Pancreas (tissue), 10 donors: ENCODE measurements around the gene ZFP36L2. TPM values are rescaled to one million over a fixed set of nuclear protein-coding genes. Genes with fewer than 3 reads are reported as not detected.

Experiments used
- ATAC-seq, 4 donors: fragments of 200-7000 bp; cut with Tn5 transposase; one replicate each; pipeline versions ENCODE4 v1.8.0 to v1.9.1; 2020; ENCODE audit warnings: mild to moderate bottlenecking in 4 of 4, moderate library complexity in 4 of 4
- DNase-seq, 6 donors: peaks; one replicate each; pipeline ENCODE4 v3.0.0-alpha.2; 2020
- FAIRE-seq: peaks from 2 replicates; lab custom pipeline; 2012; peaks lifted over from hg19 to GRCh38; lab: Jason Lieb, UNC
- H3K27ac ChIP-seq, 4 donors: fragments of 200-600 bp; sonication (generic); 1 replicate in 3 of 4; 2 replicates in 1 of 4; pipeline versions ENCODE4 v1.5.0 to v1.8.0; 2020
- H3K27me3 ChIP-seq, 4 donors: fragments of 200-600 bp; one replicate each; pipeline ENCODE4 v1.8.0; 2021
- H3K36me3 ChIP-seq, 3 donors: fragments of 200-600 bp; sonication (generic) in 1 of 3; one replicate each; pipeline versions ENCODE4 v1.5.0 to v1.8.0; 2020 to 2021
- H3K4me1 ChIP-seq, 3 donors: fragments of 200-600 bp; one replicate each; pipeline ENCODE4 v1.8.0; 2021
- H3K4me3 ChIP-seq, 4 donors: fragments of 200-600 bp; sonication (generic) in 2 of 4; one replicate each; pipeline versions ENCODE4 v1.5.0 to v1.8.0; 2020 to 2021
- H3K9me3 ChIP-seq, 4 donors: fragments of 200-600 bp; one replicate each; pipeline ENCODE4 v1.8.0; 2021
- WGBS, 2 donors: extraction: QIAGEN DNeasy Blood & Tissue Kit; methylation state at CpG; one replicate each; pipeline ENCODE4 v1.1.7; 2013; 5-methylcytosine and 5-hydroxymethylcytosine counted together
- intact Hi-C, 3 donors: fragments of 100-400 bp; cut with DNase I; formaldehyde crosslinking; loops; one replicate each; pipeline versions ENCODE4 v1.11.1 to v1.14.2; 2022
- polyA plus RNA-seq, 2 donors: library from polyadenylated mRNA; stranded (reverse); fragments of 200-250 nt; gene quantifications; one replicate each; pipeline ENCODE4 v1.2.3, GENCODE V29; 2013
- total RNA-seq, 6 donors: library from RNA; stranded (reverse); fragmentation: NEBNext Ultra II Directional in 4 of 6; extraction: Animal tissue kit (Norgen Biotek cat#: 25700) in 4 of 6; gene quantifications; one replicate each; pipeline versions ENCODE4 v1.2.1 to v1.2.4, GENCODE V29; 2021 to 2023
- TF ChIP-seq, protein P1 (sequence below), 4 donors: fragments of 200-600 bp; sonication (generic) in 3 of 4; IDR thresholded peaks; one replicate each; pipeline versions ENCODE4 v1.5.0 to v1.8.0; 2021; ENCODE audit warnings: antibody characterized with exemption in 4 of 4
- donor health status: healthy with polysubstance abuse.
- donor health status: DM: no; HTN: no; CAD: no; lungs with moderate emphysema.
- donor health status: DM: no; HTN: no; CAD: no.
- donor health status: control.
- donor health status: control.
- donor health status: Bipolar disorder and iron deficiency.
- donor health status: DM: yes; HTN: yes; CAD: no.
- donor health status: DM: no; HTN: no; CAD: no.
- donor health status: DM: no; HTN: no; CAD: no.
- donor health status: DM: yes; HTN: yes; CAD: no.

Gene ZFP36L2
- total and polyA plus RNA-seq, 8 donors: 36.8 to 117 (median 54.6) TPM

DNA sequence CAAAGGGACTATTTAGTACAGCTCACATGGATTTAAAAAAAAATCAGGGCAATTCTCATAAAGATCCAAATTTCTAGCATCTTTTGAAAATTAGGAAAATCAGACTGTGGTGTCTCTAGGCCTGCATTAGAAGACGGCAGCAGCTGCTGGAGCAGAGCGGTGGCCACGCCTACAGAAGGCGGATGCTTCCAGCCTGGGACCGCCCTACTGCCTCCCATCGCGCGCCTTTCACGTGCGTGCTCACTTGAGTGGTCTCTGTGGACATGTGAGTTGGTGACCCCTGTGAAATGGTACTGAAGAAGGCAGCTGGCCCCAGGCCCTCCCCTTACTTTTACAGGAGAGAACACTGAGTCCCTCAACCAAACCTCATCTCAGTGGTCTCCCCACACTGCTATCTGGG is 15.2 kb upstream of the ZFP36L2 start:
- Histone ChIP-seq H3K27me3 (no peaks in the 10 kb centered on the region), H3K36me3 (no peaks in the 10 kb centered on the region), H3K4me3 (no peak overlapping the region), H3K27ac (no peak overlapping the region), H3K9me3 (no peaks in the 10 kb centered on the region), H3K4me1 (peaks cover 0 to 4% (median 0%) of the 10 kb centered on the region in 3 donors)
- no peak for ATAC-seq
- no peak for DNase-seq
- FAIRE-seq: no peak
- 95 to 98% methylated on average over 10 of the region's 10 CpGs for WGBS, 2 donors
- intact Hi-C loops: no loop called here
- TF ChIP-seq, protein P1, sequence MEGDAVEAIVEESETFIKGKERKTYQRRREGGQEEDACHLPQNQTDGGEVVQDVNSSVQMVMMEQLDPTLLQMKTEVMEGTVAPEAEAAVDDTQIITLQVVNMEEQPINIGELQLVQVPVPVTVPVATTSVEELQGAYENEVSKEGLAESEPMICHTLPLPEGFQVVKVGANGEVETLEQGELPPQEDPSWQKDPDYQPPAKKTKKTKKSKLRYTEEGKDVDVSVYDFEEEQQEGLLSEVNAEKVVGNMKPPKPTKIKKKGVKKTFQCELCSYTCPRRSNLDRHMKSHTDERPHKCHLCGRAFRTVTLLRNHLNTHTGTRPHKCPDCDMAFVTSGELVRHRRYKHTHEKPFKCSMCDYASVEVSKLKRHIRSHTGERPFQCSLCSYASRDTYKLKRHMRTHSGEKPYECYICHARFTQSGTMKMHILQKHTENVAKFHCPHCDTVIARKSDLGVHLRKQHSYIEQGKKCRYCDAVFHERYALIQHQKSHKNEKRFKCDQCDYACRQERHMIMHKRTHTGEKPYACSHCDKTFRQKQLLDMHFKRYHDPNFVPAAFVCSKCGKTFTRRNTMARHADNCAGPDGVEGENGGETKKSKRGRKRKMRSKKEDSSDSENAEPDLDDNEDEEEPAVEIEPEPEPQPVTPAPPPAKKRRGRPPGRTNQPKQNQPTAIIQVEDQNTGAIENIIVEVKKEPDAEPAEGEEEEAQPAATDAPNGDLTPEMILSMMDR (IDR thresholded peaks at IDR 0.05): no peak

GRCh38 chr2:43240766-43241150 is 14.4 kb upstream of the ZFP36L2 start:
- DNase-seq (no peak), FAIRE-seq (no peak), ATAC-seq (peak in 1 of 4 donors; percentile 17)
- intact Hi-C loops: no loop called here
- WGBS, 2 donors: 78 to 81% methylated on average over 5 of the region's 5 CpGs
- Histone ChIP-seq H3K27me3 (no peaks in the 10 kb centered on the region), H3K27ac (peak overlapping the region in 2 of 4 donors; percentile 47 to 57), H3K9me3 (no peaks in the 10 kb centered on the region), H3K4me1 (peaks cover 0 to 4% (median 0%) of the 10 kb centered on the region in 3 donors), H3K4me3 (no peak overlapping the region), H3K36me3 (no peaks in the 10 kb centered on the region)
- TF ChIP-seq, protein P1 (IDR thresholded peaks at IDR 0.05): no peak

- DNase-seq: no peak
- intact Hi-C loops: loop anchor here in 2 of 3 donors (2.0 to 10.0 kb wide), 5 partner anchors 47 to 405 kb away; no protein-coding TSS in a partner anchor
- TF ChIP-seq, protein P1 (IDR thresholded peaks at IDR 0.05): no peak
- ATAC-seq: peak in 3 of 4 donors; percentile 32 to 57 (median 42)
- Histone ChIP-seq H3K36me3 (no peaks in the 10 kb centered on the region), H3K4me1 (peaks cover 0 to 4% (median 0%) of the 10 kb centered on the region in 3 donors), H3K4me3 (no peak overlapping the region), H3K27ac (peak overlapping the region in 2 of 4 donors; percentile 47 to 57), H3K27me3 (no peaks in the 10 kb centered on the region), H3K9me3 (no peaks in the 10 kb centered on the region)
- no peak for FAIRE-seq
- WGBS, 2 donors: 83 to 86% methylated on average over 13 of the region's 13 CpGs
These were observed 13.8 kb upstream of the ZFP36L2 start for GRCh38 chr2:43239981-43240765.

GRCh38 chr2:43238813-43239212 is 12.4 kb upstream of the ZFP36L2 start:
- intact Hi-C loops: loop anchor here in 2 of 3 donors (2.0 to 10.0 kb wide), 5 partner anchors 48 to 404 kb away; no protein-coding TSS in a partner anchor
- H3K36me3 ChIP-seq: no peaks in the 10 kb centered on the region
- no peak for FAIRE-seq
- H3K9me3 ChIP-seq: no peaks in the 10 kb centered on the region
- no peak overlapping the region for H3K4me3 ChIP-seq
- H3K27me3 ChIP-seq: no peaks in the 10 kb centered on the region
- TF ChIP-seq, protein P1 (IDR thresholded peaks at IDR 0.05): no peak
- H3K27ac ChIP-seq: no peak overlapping the region
- no peak for DNase-seq
- no peak for ATAC-seq
- peaks cover 0 to 4% (median 0%) of the 10 kb centered on the region in 3 donors for H3K4me1 ChIP-seq
- WGBS, 2 donors: 91 to 96% methylated on average over 3 of the region's 3 CpGs

DNA sequence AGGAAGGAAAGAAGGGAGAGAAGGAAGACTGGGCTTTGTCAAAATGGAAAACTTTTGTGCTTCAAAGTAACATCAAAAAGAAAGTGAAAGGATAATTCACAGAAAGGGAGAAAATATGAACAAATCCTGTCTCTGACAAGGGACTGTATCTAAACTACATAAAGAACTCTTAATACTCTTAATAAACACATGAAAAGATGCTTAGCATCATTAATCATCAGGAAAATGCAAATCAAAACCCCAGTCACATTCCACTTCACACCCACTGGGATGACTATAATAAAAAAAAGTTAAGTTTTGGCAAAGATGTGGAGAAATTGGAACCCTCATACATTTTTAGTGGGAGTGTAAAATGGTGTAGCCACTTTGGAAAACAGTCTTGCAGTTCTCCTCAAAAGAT is 11.8 kb upstream of the ZFP36L2 start:
- FAIRE-seq: no peak
- Histone ChIP-seq H3K4me3 (no peak overlapping the region), H3K4me1 (peaks cover 0 to 4% (median 0%) of the 10 kb centered on the region in 3 donors), H3K27me3 (no peaks in the 10 kb centered on the region), H3K36me3 (no peaks in the 10 kb centered on the region), H3K9me3 (no peaks in the 10 kb centered on the region), H3K27ac (no peak overlapping the region)
- intact Hi-C loops: loop anchor here in 2 of 3 donors (2.0 to 10.0 kb wide), 5 partner anchors 49 to 403 kb away; no protein-coding TSS in a partner anchor
- ATAC-seq: no peak
- TF ChIP-seq, protein P1 (IDR thresholded peaks at IDR 0.05): no peak
- DNase-seq: no peak
